GM19238 (cell line): ENCODE measurements around the gene ACTN1.

Experiments used
- DNase-seq: peaks from one replicate; pipeline ENCODE4 v3.0.0; 2011; ENCODE audit warnings: low spot score; ENCODE audit not compliant: insufficient read length

Gene ACTN1

GRCh38 chr14:68919129-68919927, 59.8 kb downstream of the ACTN1 start:
- no peak for DNase-seq

GRCh38 chr14:68918612-68919011, 60.5 kb downstream of the ACTN1 start:
- no peak for DNase-seq

- DNase-seq = no peak
Observed at GRCh38 chr14:68916358-68916941, 62.7 kb downstream of the ACTN1 start.

GRCh38 chr14:68913516-68913915, 65.6 kb downstream of the ACTN1 start:
- no peak for DNase-seq

GRCh38 chr14:68911594-68912227, 67.4 kb downstream of the ACTN1 start:
- DNase-seq = peak; percentile 91

DNA sequence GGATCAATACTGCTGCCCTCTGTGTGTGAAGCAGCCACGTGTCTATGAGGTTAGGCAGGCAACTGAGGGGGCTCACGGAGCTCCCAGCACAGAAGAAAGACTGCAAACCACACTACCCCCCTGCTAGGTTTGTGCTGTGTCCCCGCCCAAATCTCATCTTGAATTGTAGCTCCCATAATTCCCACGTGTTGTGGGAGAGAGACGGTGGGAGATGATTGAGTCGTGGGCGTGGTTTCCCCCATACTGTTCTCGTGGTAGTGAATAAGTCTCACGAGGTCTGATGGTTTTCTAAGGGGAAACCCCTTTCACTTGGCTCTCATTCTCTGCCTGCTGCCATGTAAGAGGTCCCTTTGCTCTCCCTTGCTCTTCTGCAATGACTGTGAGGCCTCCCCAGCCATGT, 68.6 kb downstream of the ACTN1 start:
- no peak for DNase-seq

DNA sequence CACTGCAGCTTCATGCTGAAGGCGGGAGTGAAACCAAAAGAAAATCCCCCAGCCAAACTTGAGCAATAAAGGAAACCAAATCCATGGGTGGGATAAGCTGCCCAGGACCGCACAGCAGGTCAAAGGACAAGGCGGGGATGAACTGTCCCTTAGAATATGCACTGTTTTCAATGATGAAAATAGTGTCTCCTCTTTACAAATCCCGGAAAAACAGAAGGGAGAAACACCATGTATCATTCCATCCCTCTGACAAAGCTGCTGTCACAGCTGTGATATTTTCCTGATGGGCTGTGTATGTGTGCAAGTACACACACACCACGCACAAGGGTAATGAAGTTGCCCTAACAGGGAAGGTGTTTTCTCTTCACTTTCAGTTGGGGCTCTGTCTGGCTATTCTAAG, 70.3 kb downstream of the ACTN1 start:
- DNase-seq = no peak

GRCh38 chr14:68908201-68908600, 70.9 kb downstream of the ACTN1 start:
- DNase-seq = no peak

GRCh38 chr14:68906439-68906838, 72.7 kb downstream of the ACTN1 start:
- DNase-seq = no peak

DNA sequence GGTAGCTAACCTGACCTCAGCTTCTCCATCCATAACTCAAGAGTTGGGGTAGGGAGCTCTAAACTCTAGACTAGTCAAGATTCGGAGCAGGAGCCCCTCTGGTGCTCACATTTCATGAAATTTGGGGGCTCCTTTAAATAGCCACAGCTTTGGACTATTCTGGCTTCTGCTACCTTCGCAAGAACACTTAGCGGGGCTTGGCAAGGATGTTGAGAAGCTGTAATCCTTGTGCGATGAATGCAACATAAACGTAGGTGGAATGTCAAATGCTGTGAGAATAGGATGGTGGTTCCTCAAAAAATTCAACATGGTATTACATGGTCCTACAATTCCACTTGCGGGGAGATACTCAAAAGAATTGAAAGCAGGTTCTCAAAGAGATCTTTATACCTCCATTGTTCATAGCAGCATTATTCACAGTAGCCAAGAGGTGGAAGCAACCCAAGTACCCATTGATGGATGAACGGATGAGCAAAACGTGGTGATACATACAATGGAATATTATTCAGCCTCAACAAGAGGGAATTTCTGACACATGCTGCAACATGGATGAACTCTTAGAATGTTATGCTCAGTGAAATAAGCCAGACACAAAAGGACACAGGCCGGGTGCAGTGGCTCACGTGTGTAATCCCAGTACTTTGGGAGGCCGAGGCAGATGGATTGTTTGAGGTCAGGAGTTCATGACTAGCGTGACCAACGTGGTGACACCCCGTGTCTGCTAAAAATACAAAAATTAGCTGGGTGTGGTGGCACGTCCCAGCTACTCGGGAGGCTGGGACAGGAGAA, 73.8 kb downstream of the ACTN1 start:
- DNase-seq = no peak

DNA sequence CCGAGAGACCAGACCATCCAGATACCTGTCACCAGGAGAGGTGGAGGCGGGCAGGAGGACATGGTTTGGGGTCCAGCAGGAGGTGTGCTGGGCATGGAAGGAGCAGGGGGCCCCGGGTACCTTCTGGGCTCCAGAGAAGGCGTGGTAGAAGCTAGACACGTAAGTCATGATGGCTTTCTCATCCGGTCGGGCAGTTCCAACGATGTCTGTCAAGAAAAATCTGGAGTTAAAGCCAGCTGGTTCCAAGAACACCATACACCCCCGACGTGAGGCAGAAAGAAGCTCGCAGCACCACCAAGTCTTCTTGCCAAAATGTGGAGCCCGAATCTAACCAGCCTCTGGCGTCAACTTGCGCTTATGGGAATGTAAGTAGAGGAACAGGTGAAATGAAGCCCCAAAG, 76.7 kb downstream of the ACTN1 start:
- DNase-seq = no peak

DNA sequence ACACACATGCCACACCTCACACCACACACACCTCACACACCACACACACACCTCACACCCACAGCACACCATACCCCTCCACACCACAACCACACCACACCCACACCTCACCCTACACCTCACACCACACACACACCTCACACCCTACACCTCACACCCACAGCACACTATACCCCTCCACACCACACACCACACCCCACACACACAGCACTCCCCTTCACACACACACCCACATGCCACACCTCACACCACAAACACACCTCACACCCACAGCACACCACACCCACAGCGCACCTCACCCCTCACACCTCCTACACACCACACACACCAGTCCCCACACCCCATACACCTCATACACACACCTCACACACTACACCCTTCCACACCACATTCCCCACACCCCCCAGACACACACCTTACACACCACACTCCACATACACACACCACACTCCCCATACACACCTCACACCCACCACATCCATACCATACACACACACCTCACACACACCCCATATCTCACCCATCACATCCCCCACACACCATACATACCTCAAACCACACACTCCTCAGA, 80.0 kb downstream of the ACTN1 start:
- no peak for DNase-seq

DNA sequence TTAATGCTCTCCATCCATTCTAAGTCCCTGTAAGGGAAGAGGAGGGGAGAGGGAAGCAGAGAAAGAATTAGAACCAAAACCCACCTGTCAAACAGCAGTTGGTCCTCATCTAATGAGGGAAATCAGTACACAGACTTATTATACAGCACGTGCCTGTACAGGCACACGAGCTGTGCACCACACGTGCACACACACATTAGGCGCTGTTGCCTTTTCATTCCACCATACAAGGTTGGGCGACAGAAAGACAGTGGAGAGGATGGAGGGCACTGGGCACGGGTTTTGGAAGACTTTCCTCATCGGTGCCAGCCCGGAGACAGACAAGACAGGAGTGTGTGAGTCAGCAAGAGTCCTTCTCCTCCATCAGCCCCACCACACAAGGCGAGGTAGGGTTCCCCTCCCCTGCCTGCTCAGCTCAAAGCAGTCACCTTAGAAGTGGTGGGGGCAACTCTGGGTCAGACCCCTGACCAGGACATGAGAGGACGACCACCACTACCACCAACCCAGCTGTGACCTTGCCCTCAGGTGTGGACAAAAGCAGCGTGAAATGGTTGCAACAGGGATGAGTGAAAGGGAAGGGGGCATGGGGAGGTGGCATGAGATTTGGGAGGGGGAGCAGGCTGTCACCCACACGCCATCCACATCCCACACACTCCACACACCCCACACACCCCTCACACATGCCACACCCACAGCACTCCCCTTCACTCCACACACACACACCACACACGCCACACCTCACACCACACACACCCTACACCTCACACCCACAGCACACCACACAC, 80.7 kb downstream of the ACTN1 start:
- DNase-seq = no peak

- DNase-seq = no peak
Observed at GRCh38 chr14:68897559-68898155, 81.4 kb downstream of the ACTN1 start.

GRCh38 chr14:68896132-68896531, 83.0 kb downstream of the ACTN1 start:
- DNase-seq = no peak

DNA sequence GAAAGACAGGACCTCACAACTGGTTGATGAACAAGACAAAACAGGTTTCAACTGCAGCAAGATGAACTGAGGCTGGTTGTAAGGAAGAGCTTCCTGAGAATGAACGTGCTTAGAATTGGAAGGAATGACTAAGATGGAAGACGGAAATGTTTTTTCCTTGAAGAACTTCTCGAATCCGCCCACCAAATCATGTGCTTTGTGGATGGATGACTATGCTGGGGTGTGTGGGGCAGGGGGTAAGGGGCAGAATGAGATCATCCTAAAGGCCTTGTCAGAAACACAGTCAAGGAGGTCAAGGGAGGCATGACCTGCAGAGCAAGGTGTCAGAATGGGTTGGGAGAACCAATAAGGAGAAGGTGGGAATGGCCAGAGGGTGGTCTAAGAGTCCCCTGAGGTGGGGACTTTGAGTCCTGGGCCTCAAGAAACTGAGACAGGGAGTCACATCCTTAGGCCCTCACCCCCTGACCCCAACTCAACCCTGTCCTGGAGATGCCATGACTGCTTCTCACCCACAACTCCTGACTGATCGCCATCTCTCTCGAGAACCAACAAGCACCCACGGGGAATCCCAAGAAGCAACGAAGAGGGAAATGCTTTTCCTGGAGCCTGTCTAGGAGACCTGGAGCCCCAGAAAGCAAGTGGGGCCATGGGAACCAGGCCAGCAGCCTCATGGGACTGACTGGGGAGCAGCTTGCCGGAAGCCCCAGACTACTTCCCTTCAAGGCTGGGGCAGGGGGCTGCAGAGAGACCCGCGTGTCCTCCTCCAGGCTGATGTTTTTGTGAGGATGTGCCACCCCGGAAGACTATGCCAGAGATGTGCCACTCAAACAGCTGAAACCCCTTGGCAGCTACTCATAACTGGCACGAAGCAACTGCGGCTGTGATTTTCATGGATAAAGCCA, 84.0 kb downstream of the ACTN1 start:
- no peak for DNase-seq

GRCh38 chr14:68894123-68894522, 85.0 kb downstream of the ACTN1 start:
- no peak for DNase-seq

DNA sequence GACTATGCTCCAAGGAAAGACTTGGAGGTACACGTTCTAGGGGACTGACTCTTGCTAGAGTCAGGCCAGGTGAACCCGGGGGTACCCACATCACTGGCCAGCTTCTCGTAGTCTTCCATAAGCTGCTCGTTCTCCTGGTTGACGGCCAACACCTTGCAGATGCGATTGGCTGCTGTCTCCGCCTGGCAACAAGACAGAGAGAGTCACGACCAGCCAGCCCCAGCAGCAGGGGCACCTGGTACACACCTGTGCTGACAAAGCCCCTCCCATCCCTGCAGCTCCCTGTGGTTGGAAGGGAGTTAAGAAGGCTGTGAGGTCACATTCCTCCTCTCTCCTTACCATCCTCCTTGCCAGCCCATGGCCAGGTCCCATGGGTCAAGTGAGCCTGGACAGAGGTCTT, 85.5 kb downstream of the ACTN1 start:
- DNase-seq = no peak

DNA sequence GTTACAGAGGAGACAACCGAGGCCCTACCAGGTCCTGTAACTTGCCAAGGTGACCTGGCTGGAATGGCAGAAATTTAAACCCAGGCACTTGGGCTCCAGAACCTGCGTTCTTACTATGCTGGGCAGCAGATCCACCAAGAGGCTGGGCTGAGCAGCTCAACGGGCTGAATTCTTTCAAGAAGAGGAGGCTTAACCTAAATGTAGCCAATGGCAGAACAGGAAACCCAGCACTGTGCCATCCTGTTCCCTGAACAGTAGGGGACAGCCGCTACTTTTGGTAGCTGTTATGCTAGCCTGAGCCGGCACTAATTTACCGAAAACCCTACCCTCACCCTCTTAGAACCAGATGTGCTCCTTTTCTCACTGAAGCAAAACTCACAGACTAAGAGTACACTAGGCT, 86.1 kb downstream of the ACTN1 start:
- DNase-seq = no peak
